SH-SY5Y (cell line): ENCODE measurements around the gene ENTR1.

Source experiments
- GATA2 ChIP-seq: IDR thresholded peaks from 2 replicates; pipeline ENCODE4 v1.6.1; 2011; ENCODE audit warnings: mild to moderate bottlenecking, low read depth, low read length
- GATA3 ChIP-seq: IDR thresholded peaks from 2 replicates; pipeline ENCODE4 v1.6.1; 2011; ENCODE audit warnings: low read depth, mild to moderate bottlenecking, low read length, moderate library complexity

Gene ENTR1

GRCh38 chr9:136443087-136443486 is 32.7 kb upstream of the ENTR1 start:
- TF ChIP-seq GATA3 (no peak), GATA2 (no peak)

- TF ChIP-seq GATA3 (no peak), GATA2 (no peak)
These were observed 31.9 kb upstream of the ENTR1 start for GRCh38 chr9:136442265-136442664.

- TF ChIP-seq GATA2 (no peak), GATA3 (no peak)
These were observed 31.3 kb upstream of the ENTR1 start for GRCh38 chr9:136441681-136442245.

- TF ChIP-seq GATA2 (no peak), GATA3 (no peak)
These were observed 30.8 kb upstream of the ENTR1 start for GRCh38 chr9:136441191-136441680.

- no peak for TF ChIP-seq GATA2
These were observed 29.3 kb upstream of the ENTR1 start, which contains the start of gene INPP5E for GRCh38 chr9:136439481-136440408. INPP5E (minus strand) TSS chr9:136439845; CDS start chr9:136439419, 426 bp downstream.

GRCh38 chr9:136438548-136439480 is 28.4 kb upstream of the ENTR1 start:
- no peak for TF ChIP-seq GATA3
- no peak; the same call in 1 of the 2 replicates for TF ChIP-seq GATA2

GRCh38 chr9:136437839-136438547 is 27.6 kb upstream of the ENTR1 start:
- no peak for TF ChIP-seq GATA3

GRCh38 chr9:136437430-136437829 is 27.0 kb upstream of the ENTR1 start:
- TF ChIP-seq GATA2: no peak

- no peak for TF ChIP-seq GATA3
- TF ChIP-seq GATA2: no peak
These were observed 25.7 kb upstream of the ENTR1 start for GRCh38 chr9:136436055-136436634.

GRCh38 chr9:136434580-136435169 is 24.3 kb upstream of the ENTR1 start:
- TF ChIP-seq GATA3 (no peak), GATA2 (no peak)

GRCh38 chr9:136433849-136434579 is 23.6 kb upstream of the ENTR1 start:
- no peak for TF ChIP-seq GATA3
- no peak for TF ChIP-seq GATA2

- no peak for TF ChIP-seq GATA3
- no peak for TF ChIP-seq GATA2
These were observed 22.8 kb upstream of the ENTR1 start for GRCh38 chr9:136433043-136433715.
